Tibial artery (tissue), 4 donors: Measurements from ENCODE around the gene OR51G1.

Experiments
- DNase-seq, 2 donors: peaks; one replicate each; pipeline ENCODE4 v3.0.0-alpha.2; 2019
- H3K27ac ChIP-seq, 2 donors: fragments of 200-600 bp; sonication (generic) in 1 of 2; 1 replicate in 1 of 2; 2 replicates in 1 of 2; pipeline ENCODE4 v1.5.1; 2018 to 2019; ENCODE audit warnings: mild to moderate bottlenecking in 1 of 2
- H3K27me3 ChIP-seq, 2 donors: fragments of 200-600 bp; sonication (generic) in 1 of 2; one replicate each; pipeline versions ENCODE4 v1.5.1 to v1.6.0; 2016 to 2019
- H3K36me3 ChIP-seq, 3 donors: fragments of 200-600 bp; sonication (generic) in 2 of 3; one replicate each; pipeline ENCODE4 v1.5.1; 2016 to 2019; ENCODE audit warnings: mild to moderate bottlenecking in 2 of 3
- H3K4me1 ChIP-seq, 4 donors: fragments of 200-600 bp; sonication (generic) in 2 of 4; 1 replicate in 3 of 4; 2 replicates in 1 of 4; pipeline ENCODE4 v1.5.1; 2016 to 2019
- H3K4me3 ChIP-seq, 2 donors: fragments of 200-600 bp; sonication (generic) in 1 of 2; 1 replicate in 1 of 2; 2 replicates in 1 of 2; pipeline ENCODE4 v1.5.1; 2018 to 2019; ENCODE audit warnings: mild to moderate bottlenecking in 2 of 2
- H3K9me3 ChIP-seq, 3 donors: fragments of 200-600 bp; sonication (generic) in 1 of 3; one replicate each; pipeline ENCODE4 v1.5.1; 2016 to 2019
- CTCF ChIP-seq, 2 experiments: fragments of 200-600 bp in 1 of 2; fragments of 450-650 bp in 1 of 2; IDR thresholded peaks; one replicate each; pipeline ENCODE4 v1.5.1; 2017 to 2019; ENCODE audit warnings: antibody characterized with exemption in 2 of 2, mild to moderate bottlenecking in 1 of 2, moderate library complexity in 1 of 2
- intact Hi-C: fragments of 100-400 bp; cut with DNase I; formaldehyde crosslinking; loops from one replicate; pipeline ENCODE4 v1.15.0; 2023; ENCODE audit warnings: low total_unique reads

The OR51G1 gene

DNA sequence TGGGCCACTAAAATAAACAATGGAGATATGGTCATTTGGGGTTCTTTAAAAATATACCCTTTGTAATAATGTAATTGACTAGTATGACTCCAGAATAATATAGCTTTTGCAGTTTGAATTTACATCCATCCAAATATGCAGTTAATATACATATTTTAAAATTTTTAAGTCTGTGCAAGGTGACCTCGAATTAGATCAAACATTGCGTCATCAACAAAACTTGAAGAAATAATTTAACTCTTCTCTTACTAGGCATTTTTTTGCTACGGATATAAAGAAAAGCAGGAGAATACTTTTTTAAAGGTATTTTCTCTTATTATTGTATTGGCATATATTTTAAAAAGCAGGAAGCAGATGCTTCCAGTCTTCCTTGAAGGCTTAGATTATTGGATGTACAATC lies 12.6 kb upstream of the OR51G1 start:
- no peaks in the 10 kb centered on the region for H3K27me3 ChIP-seq
- H3K36me3 ChIP-seq = no peaks in the 10 kb centered on the region
- H3K4me3 ChIP-seq = no peak overlapping the region
- intact Hi-C loops = no loop called here
- H3K9me3 ChIP-seq = no peaks in the 10 kb centered on the region
- no peak for DNase-seq
- no peak overlapping the region for H3K27ac ChIP-seq
- TF ChIP-seq CTCF (IDR thresholded peaks at IDR 0.05) = no peak
- no peaks in the 10 kb centered on the region for H3K4me1 ChIP-seq

GRCh38 chr11:4932751-4933150 lies 8.6 kb upstream of the OR51G1 start:
- no peak overlapping the region for H3K27ac ChIP-seq
- no peaks in the 10 kb centered on the region for H3K27me3 ChIP-seq
- H3K4me3 ChIP-seq = no peak overlapping the region
- H3K4me1 ChIP-seq = no peaks in the 10 kb centered on the region
- no peak for TF ChIP-seq CTCF (IDR thresholded peaks at IDR 0.05)
- H3K9me3 ChIP-seq = no peaks in the 10 kb centered on the region
- no peak for DNase-seq
- intact Hi-C loops = no loop called here
- no peaks in the 10 kb centered on the region for H3K36me3 ChIP-seq

- DNase-seq = no peak
- no peak for TF ChIP-seq CTCF (IDR thresholded peaks at IDR 0.05)
These were observed 2.5 kb upstream of the OR51G1 start for GRCh38 chr11:4926608-4927007.

GRCh38 chr11:4922304-4922703 lies 1.8 kb downstream of the OR51G1 start:
- H3K4me1 ChIP-seq = no peaks in the 10 kb centered on the region
- no peak overlapping the region for H3K27ac ChIP-seq
- H3K9me3 ChIP-seq = no peaks in the 10 kb centered on the region
- no peak for TF ChIP-seq CTCF (IDR thresholded peaks at IDR 0.05)
- DNase-seq = no peak
- H3K36me3 ChIP-seq = no peaks in the 10 kb centered on the region
- H3K27me3 ChIP-seq = no peaks in the 10 kb centered on the region
- intact Hi-C loops = no loop called here
- H3K4me3 ChIP-seq = no peak overlapping the region

More at GRCh38 chr11:4926608-4927007, 2.5 kb upstream of the OR51G1 start:
- H3K27ac ChIP-seq = no peak overlapping the region
- no peaks in the 10 kb centered on the region for H3K27me3 ChIP-seq
- intact Hi-C loops = no loop called here
- H3K9me3 ChIP-seq = no peaks in the 10 kb centered on the region
- H3K4me3 ChIP-seq = no peak overlapping the region
- no peaks in the 10 kb centered on the region for H3K36me3 ChIP-seq
- no peaks in the 10 kb centered on the region for H3K4me1 ChIP-seq

- no peak for DNase-seq
- Histone ChIP-seq H3K27ac (no peak overlapping the region), H3K27me3 (no peaks in the 10 kb centered on the region), H3K9me3 (no peaks in the 10 kb centered on the region), H3K36me3 (no peaks in the 10 kb centered on the region), H3K4me3 (no peak overlapping the region), H3K4me1 (no peaks in the 10 kb centered on the region)
- no peak for TF ChIP-seq CTCF (IDR thresholded peaks at IDR 0.05)
- intact Hi-C loops = no loop called here
These were observed 2.3 kb downstream of the OR51G1 start for GRCh38 chr11:4921796-4922195.

DNA sequence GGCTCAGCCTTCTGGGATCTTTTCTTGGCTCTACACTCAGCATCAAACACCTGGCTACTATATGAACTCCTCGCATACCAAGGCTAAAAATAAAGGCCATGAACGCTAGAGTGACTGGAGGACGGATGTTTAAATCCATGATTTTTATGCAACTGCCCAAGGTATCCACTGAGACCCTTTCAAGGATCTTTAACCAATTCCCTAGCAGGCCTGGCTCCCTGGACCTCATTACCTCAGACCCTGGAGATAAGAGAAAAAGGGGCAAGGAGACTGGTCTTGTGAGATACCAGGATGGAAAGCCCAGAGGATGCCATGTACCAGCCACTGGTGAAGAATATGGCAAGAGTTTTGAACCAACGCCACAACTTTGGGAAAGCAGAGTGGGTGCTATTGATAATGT lies 4.9 kb downstream of the OR51G1 start, which contains the start of gene OR51G2:
Gene OR51G2 (minus strand): TSS at position 101 of the 400 bp plus-strand sequence. CDS start 3,687 bp downstream, outside the sequence.
- intact Hi-C loops = no loop called here
- no peak within 1 kb of the TSS for H3K4me3 ChIP-seq

More for the DNA sequence above, 4.9 kb downstream of the OR51G1 start, which contains the start of gene OR51G2:
- H3K27me3 ChIP-seq = no peaks in the 10 kb centered on the region
- no peak within 1 kb of the TSS for H3K27ac ChIP-seq
- no peaks in the 10 kb centered on the region for H3K4me1 ChIP-seq
- no peak for DNase-seq
- H3K9me3 ChIP-seq = no peaks in the 10 kb centered on the region
- H3K36me3 ChIP-seq = no peaks in the 10 kb centered on the region
- no peak for TF ChIP-seq CTCF (IDR thresholded peaks at IDR 0.05)
